GM18861 (cell line): ENCODE data around the gene CCNF.
"Not testable (repeated sequence)": the region's sequence is repeated elsewhere in the genome, so short reads cannot be mapped to it uniquely, and the experiment has no call there.

Experiments
- ATAC-seq: cut with Tn5 transposase; IDR thresholded peaks from one replicate; pipeline ENCODE4 v1.9.1; 2021; ENCODE audit not compliant: unreplicated experiment

Gene CCNF

DNA sequence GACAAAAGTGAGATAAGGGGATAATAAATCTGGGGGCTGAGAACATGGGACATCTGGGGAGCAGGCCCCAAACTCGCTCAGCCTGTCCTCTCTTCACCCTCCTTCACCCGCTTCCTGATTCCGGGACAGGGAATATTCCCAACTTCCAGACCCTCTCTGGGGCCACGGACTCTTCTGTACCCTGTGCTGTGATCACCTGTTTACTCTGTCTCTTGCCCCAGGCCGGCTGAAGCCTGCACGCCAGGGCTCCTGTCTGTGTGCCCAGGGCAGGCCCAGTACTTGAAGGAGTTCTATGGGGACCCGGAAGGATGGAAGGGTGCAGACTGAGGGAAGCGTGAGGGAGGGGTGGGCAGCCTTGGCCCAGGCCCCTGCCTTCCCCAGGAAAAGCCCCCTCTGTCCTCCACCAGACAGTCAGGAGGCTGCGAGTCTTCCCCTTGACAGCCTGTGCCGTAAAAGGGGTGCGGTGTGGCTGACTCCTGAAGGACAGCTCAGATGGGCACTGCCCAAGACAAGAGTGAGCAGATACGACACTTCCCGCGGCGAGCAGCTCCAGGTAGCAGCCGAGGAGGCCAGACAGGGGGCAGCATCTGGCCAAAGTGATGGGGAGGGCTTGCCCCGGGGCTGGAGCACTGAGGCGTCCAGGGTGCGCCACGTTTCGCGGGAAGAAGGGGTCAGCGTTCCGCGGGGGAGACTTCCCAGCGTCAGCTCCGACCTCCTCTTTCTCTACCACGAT is 1.0 kb upstream of the CCNF start:
- no peak for ATAC-seq

DNA sequence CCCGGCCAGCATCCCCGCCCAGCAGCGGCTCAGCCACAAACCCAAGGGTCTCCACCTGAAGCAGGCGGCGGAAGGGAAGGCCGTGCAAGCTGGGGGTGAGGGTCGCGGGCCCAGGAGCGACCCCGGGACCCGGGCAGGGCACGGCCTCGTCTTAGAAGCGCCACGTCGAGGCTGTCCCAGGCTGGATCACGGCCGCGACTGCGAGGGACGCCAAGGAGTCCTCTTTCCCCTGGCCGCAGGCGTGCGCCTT is 538 bp upstream of the CCNF start:
- ATAC-seq = peak; percentile 26

DNA sequence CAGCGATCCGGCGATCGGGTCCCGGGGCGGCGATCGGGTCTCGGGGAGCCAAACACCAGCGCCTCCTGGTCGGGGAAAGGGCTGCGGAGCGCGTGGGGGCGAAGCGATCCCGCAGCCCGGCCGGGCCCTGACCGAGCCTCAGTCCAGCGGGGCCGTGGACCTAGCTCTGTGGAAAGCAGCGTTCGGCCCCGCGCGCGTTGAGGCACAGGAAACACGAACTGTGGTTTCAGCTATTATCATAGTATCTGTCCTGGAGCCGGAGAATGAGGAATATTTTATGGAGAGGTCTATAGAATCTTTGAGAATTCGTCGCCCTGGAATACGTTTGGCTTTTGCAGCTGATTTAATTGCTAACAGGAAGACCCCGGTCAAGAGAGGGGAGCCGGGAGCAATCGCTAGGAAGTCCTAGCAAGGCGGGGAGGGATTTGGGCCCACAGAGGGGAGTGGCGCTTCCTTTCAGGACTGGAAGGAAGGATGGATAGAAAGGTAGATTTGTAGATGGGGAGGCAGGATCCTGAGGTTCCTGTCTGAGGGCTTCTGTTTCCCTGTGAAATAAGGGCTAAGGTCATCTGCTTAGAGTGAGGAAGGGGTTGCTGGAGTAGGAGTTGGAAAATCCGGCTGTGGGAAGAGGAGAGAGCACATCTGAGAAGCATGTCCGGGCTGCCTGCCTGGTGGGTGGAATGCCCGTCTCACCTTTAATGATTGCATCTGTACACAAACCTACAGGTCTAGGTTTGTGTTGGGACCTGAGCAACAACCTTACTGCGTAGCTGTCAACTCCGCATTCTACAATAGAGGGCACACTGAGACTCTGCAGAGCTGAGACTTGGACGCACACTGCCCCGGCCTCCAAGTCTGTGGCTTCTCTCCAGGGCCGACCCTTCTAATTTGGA is 770 bp downstream of the CCNF start:
- no peak for ATAC-seq

GRCh38 chr16:2432286-2432685 is 3.0 kb downstream of the CCNF start:
- ATAC-seq = no peak

- ATAC-seq = no peak
Observed at GRCh38 chr16:2432801-2433505, 3.7 kb downstream of the CCNF start.

- ATAC-seq = not testable (repeated sequence)
Observed at GRCh38 chr16:2435236-2435635, 6.0 kb downstream of the CCNF start.

- no peak for ATAC-seq
Observed at GRCh38 chr16:2436110-2436509, 6.9 kb downstream of the CCNF start.

- ATAC-seq = no peak
Observed at GRCh38 chr16:2437032-2437790, 8.0 kb downstream of the CCNF start.

DNA sequence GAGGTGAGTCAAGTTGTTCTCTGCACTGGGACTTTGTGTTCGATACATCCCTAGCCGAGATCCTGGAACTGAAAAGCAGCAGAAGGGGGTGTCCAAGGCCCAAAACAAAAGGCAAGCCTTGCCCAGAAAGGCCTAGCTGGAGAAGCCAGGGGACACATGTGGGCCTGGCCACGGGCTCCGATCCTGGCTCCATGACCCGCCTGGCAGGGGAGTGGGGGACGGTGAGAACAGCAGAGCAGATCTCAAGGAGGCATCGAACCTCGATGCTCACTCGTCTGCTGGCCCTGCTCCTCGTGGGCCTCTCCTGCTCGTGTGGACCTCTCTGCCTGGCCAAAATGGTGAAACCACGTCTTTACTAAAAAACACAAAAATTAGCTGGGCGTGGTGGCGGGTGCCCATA is 8.9 kb downstream of the CCNF start:
- no peak for ATAC-seq

GRCh38 chr16:2439598-2439997 is 10.4 kb downstream of the CCNF start:
- ATAC-seq = no peak

DNA sequence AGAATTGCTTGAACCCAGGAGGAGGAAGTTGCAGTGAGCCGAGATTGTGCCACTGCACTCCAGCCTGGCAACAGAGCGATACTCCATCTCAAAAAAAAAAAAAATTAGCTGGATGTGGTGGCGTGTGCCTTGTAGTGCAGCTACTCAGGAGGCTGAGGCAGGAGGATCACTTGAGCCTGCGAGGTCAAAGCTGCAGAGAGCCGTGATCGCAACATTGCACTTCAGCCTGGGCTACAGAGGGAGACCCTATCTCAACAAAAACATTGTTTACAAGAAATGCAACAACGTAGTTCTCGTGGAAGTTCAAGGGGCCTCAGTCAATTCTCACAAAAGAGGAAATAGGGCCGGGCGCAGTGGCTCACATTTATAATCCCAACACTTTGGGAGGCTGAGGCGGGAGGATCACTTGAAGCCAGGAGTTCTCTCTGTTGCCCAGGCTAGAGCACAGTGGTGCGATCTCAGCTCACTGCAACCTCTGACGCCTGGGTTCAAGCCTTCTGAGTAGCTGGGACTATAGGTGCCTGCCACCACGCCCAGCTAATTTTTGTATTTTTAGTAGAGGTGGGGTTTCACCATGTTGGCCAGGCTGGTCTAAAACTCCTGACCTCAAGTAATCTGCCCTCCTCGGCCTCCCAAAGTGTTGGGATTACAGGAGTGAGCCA is 12.0 kb downstream of the CCNF start:
- not testable (repeated sequence) for ATAC-seq

GRCh38 chr16:2443555-2443954 is 14.3 kb downstream of the CCNF start:
- ATAC-seq = no peak

- ATAC-seq = no peak
Observed at GRCh38 chr16:2447920-2448583, 18.8 kb downstream of the CCNF start.

GRCh38 chr16:2449118-2449517 is 19.9 kb downstream of the CCNF start:
- ATAC-seq = no peak

DNA sequence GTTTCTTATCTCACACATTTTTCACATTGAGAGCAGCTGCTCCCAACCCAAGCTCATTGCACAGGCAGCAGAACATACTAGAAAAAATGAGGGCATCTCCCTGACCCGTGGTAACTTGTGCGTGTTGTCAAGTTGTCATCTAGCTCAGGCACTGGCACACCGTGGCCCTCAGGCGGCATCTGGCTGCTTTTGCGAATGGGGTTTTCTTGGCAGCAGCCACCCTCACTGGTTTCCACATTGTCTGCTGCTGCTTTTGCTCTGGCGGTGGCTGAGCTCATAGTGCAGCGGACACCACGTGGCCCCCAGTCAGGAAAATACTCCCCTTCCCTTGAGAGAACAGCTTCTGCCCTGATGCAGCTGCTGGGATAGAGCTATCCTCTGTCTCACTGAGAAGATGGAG is 21.3 kb downstream of the CCNF start:
- no peak for ATAC-seq

GRCh38 chr16:2450975-2451381 is 21.7 kb downstream of the CCNF start:
- no peak for ATAC-seq

GRCh38 chr16:2451851-2452320 is 22.6 kb downstream of the CCNF start:
- no peak for ATAC-seq

DNA sequence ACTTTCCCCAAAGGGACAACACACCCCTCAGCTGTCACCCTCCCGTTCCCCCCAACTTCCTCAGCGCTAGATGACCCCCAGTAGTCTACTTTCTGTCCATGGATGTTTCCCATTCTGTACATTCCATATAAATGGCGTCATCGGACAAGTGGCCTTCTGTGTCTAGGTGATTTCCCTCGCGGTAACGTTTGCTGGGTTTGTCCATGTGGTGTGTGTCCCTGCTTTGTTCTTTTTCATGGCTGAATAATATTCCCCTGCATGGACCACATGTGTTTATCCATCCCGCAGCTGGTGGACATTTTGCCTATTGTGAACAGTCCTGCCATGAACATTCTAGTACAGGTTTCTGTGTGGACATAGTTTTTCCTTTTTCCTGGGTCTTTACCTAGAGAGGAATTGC is 23.4 kb downstream of the CCNF start:
- no peak for ATAC-seq

DNA sequence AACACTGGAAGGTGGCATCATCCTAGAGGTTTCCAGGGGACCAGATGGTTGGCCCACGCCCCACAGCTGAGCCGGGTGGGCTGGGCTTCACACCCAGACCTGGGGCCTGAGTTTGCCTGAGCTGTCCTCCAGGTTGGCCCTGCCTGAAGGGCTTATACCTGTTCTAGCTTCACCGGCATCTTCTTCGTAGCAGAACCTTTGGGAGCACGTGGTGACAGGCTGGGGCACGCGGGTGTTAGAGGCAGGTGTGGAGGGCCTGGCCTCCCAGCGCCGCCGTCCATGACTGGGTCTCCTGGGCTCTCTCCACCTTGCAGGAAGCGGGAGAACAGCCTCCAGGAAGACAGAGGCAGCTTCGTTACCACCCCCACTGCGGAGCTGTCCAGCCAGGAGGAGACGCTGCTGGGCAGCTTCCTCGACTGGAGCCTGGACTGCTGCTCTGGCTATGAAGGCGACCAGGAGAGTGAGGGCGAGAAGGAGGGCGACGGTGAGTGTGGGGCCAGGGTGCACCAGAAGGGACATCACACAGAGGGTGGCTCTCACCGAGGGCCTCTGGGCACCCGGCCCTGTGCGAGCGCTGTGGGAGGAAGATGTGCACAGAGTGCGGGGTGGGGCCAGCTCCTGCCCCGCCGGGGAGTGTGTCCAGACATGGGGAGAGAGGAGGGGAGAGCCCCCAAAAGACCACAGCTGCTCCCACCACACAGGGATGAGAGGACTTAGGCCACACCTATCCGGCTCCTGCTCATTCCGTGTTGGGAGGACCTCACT is 26.0 kb downstream of the CCNF start:
- no peak for ATAC-seq
